H1 (cell line): ENCODE measurements around the gene PLXNA4. TPM values are rescaled to one million over a fixed set of nuclear protein-coding genes. Genes with fewer than 3 reads are reported as not detected.

Experiments
- CTCF ChIA-PET: fragments of 300-600 bp; sonication (Branson Sonifier 250); formaldehyde crosslinking; loops from one replicate; lab custom pipeline; 2021; ENCODE audit not compliant: partially characterized antibody; lab: Charles Lee
- POLR2A ChIA-PET: fragments of 300-600 bp; sonication (Branson Sonifier 250); formaldehyde crosslinking; loops from one replicate; lab custom pipeline; 2021; ENCODE audit warnings: inconsistent platforms; ENCODE audit not compliant: partially characterized antibody; lab: Charles Lee
- DNase-seq, 2 experiments: peaks; one replicate each; pipeline versions ENCODE4 v3.0.0 to v3.0.0-alpha.2; 2010 to 2022; ENCODE audit warnings: low spot score in 2 of 2, low read depth in 1 of 2, mixed read lengths in 1 of 2
- FAIRE-seq: peaks from 2 replicates; lab custom pipeline; 2011; peaks lifted over from hg19 to GRCh38; lab: Jason Lieb, UNC
- H2AFZ ChIP-seq: 2 replicates; pipeline ENCODE4 v1.8.1; 2012; ENCODE audit warnings: low read length, inconsistent platforms
- H2AK5ac ChIP-seq: 2 replicates; pipeline ENCODE4 v1.6.1; 2013; ENCODE audit warnings: low read depth, low read length
- H2BK120ac ChIP-seq: replicated peaks from 2 replicates; pipeline ENCODE3; 2013; ENCODE audit warnings: low read depth, low read length, inconsistent platforms
- H2BK12ac ChIP-seq: 2 replicates; pipeline ENCODE4 v1.6.1; 2013; ENCODE audit warnings: low read depth, low read length
- H2BK15ac ChIP-seq: 2 replicates; pipeline ENCODE4 v1.6.1; 2013; ENCODE audit warnings: low read length
- H2BK20ac ChIP-seq: 2 replicates; pipeline ENCODE4 v1.6.1; 2013; ENCODE audit warnings: low read length
- H2BK5ac ChIP-seq: 2 replicates; pipeline ENCODE4 v1.6.1; 2013; ENCODE audit warnings: low read depth, low read length
- H3K14ac ChIP-seq: 2 replicates; pipeline ENCODE4 v1.6.1; 2013; ENCODE audit warnings: inconsistent platforms; ENCODE audit not compliant: insufficient read length
- H3K18ac ChIP-seq: 2 replicates; pipeline ENCODE4 v1.6.1; 2013; ENCODE audit warnings: low read length; ENCODE audit errors: extremely low read depth
- H3K23ac ChIP-seq: 2 replicates; pipeline ENCODE4 v1.6.1; 2013; ENCODE audit warnings: inconsistent platforms; ENCODE audit not compliant: insufficient read length
- H3K23me2 ChIP-seq: 2 replicates; pipeline ENCODE4 v1.6.1; 2013; ENCODE audit warnings: low read depth, low read length
- H3K27ac ChIP-seq: 2 replicates; pipeline ENCODE4 v1.6.1; 2011; ENCODE audit warnings: low read depth, low read length, inconsistent platforms
- H3K27me3 ChIP-seq, 4 experiments: replicated peaks in 1 of 4; 1 replicate in 1 of 4; 2 replicates in 3 of 4; pipeline versions ENCODE4 v1.6.1 to v1.8.1; 2011 to 2013; ENCODE audit warnings: low read length in 3 of 4, mild to moderate bottlenecking in 3 of 4, inconsistent platforms in 2 of 4, mixed read lengths in 2 of 4, moderate library complexity in 1 of 4; ENCODE audit not compliant: control insufficient read depth in 3 of 4, insufficient read depth in 3 of 4; ENCODE audit errors: extremely low read depth in 1 of 4
- H3K36me3 ChIP-seq, 4 experiments: 2 replicates each; pipeline versions ENCODE4 v1.6.1 to v1.8.1; 2011 to 2013; ENCODE audit warnings: mild to moderate bottlenecking in 4 of 4, low read length in 3 of 4, moderate library complexity in 2 of 4, control low read depth in 1 of 4, inconsistent platforms in 1 of 4; ENCODE audit not compliant: insufficient read depth in 4 of 4, control insufficient read depth in 2 of 4
- H3K4ac ChIP-seq: replicated peaks from 2 replicates; pipeline ENCODE3; 2013; ENCODE audit warnings: low read length, low read depth, mixed read lengths, inconsistent platforms; ENCODE audit not compliant: insufficient read length
- H3K4me1 ChIP-seq, 4 experiments: replicated peaks in 1 of 4; 1 replicate in 1 of 4; 2 replicates in 3 of 4; pipeline versions ENCODE4 v1.6.1 to v1.8.1; 2011 to 2013; ENCODE audit warnings: low read length in 3 of 4, inconsistent platforms in 2 of 4, mixed read lengths in 1 of 4; ENCODE audit not compliant: insufficient read depth in 4 of 4, control insufficient read depth in 3 of 4
- H3K4me2 ChIP-seq, 2 experiments: 2 replicates each; pipeline versions ENCODE4 v1.6.1 to v1.8.1; 2011 to 2013; ENCODE audit warnings: low read depth in 2 of 2, low read length in 2 of 2, control low read depth in 1 of 2, inconsistent platforms in 1 of 2, mild to moderate bottlenecking in 1 of 2; ENCODE audit not compliant: insufficient read depth in 1 of 2
- H3K4me3 ChIP-seq, 4 experiments: fragments of 200-600, 300-600 bp in 1 of 4; sonication (generic), shearing (Covaris generic), sonication (Bioruptor Twin) in 1 of 4; 2 replicates each; pipeline versions ENCODE4 v1.5.1 to v1.8.1; 2011 to 2016; ENCODE audit warnings: low read length in 4 of 4, low read depth in 3 of 4, control low read depth in 2 of 4, inconsistent platforms in 2 of 4, mild to moderate bottlenecking in 2 of 4, mixed read lengths in 1 of 4, moderate library complexity in 1 of 4; ENCODE audit not compliant: insufficient read depth in 2 of 4; ENCODE audit errors: extremely low read depth in 1 of 4
- H3K56ac ChIP-seq: replicated peaks from 2 replicates; pipeline ENCODE3; 2013; ENCODE audit warnings: low read depth, mild to moderate bottlenecking, mixed read lengths, low read length, inconsistent platforms; ENCODE audit not compliant: insufficient read length
- H3K79me1 ChIP-seq: 2 replicates; pipeline ENCODE4 v1.6.1; 2013; ENCODE audit warnings: low read depth, low read length, control low read depth
- H3K79me2 ChIP-seq, 2 experiments: 2 replicates each; pipeline versions ENCODE4 v1.6.1 to v1.8.1; 2012 to 2013; ENCODE audit warnings: low read length in 2 of 2, mild to moderate bottlenecking in 2 of 2, inconsistent platforms in 1 of 2; ENCODE audit not compliant: insufficient read depth in 2 of 2, control insufficient read depth in 1 of 2
- H3K9ac ChIP-seq, 4 experiments: replicated peaks in 1 of 4; 1 replicate in 1 of 4; 2 replicates in 3 of 4; pipeline versions ENCODE4 v1.6.1 to v1.8.1; 2011 to 2013; ENCODE audit warnings: low read depth in 3 of 4, low read length in 3 of 4, control low read depth in 2 of 4, mild to moderate bottlenecking in 2 of 4, moderate library complexity in 2 of 4, inconsistent platforms in 1 of 4; ENCODE audit errors: extremely low read depth in 1 of 4
- H3K9me3 ChIP-seq, 2 experiments: 2 replicates each; pipeline versions ENCODE4 v1.6.1 to v1.8.1; 2012 to 2013; ENCODE audit warnings: mild to moderate bottlenecking in 2 of 2, moderate library complexity in 2 of 2, control low read depth in 1 of 2, inconsistent platforms in 1 of 2, low read depth in 1 of 2, low read length in 1 of 2, mixed read lengths in 1 of 2; ENCODE audit not compliant: insufficient read depth in 2 of 2
- H4K20me1 ChIP-seq, 2 experiments: replicated peaks in 1 of 2; 2 replicates each; pipeline versions ENCODE3 to v1.8.1; 2011 to 2013; ENCODE audit warnings: inconsistent platforms in 2 of 2, low read length in 2 of 2, mild to moderate bottlenecking in 1 of 2; ENCODE audit not compliant: insufficient read depth in 2 of 2, control insufficient read depth in 1 of 2
- H4K5ac ChIP-seq: 2 replicates; pipeline ENCODE4 v1.6.1; 2013; ENCODE audit warnings: low read length, low read depth, mixed read lengths, inconsistent platforms; ENCODE audit not compliant: insufficient read length
- H4K8ac ChIP-seq: 2 replicates; pipeline ENCODE4 v1.8.0; 2013; ENCODE audit warnings: mild to moderate bottlenecking, moderate library complexity, low read length, inconsistent platforms; ENCODE audit not compliant: insufficient read depth; ENCODE audit errors: extremely low read depth
- H4K91ac ChIP-seq: replicated peaks from 2 replicates; pipeline ENCODE3; 2013; ENCODE audit warnings: low read length, mixed read lengths, inconsistent platforms; ENCODE audit not compliant: insufficient read length
- BCL11A ChIP-seq, 2 experiments: IDR thresholded peaks; one replicate each; pipeline ENCODE4 v1.6.1; 2011; ENCODE audit warnings: low read depth in 2 of 2, low read length in 2 of 2, mild to moderate bottlenecking in 2 of 2
- RAD21 ChIP-seq, 2 experiments: IDR thresholded peaks in 1 of 2; conservative IDR thresholded peaks in 1 of 2; 2 replicates each; pipeline ENCODE4 v1.6.1; 2011; ENCODE audit warnings: low read depth in 2 of 2, low read length in 2 of 2, improper control_type of control experiment in 1 of 2, inconsistent platforms in 1 of 2, mild to moderate bottlenecking in 1 of 2, moderate library complexity in 1 of 2
- WGBS, 2 experiments: shearing (Covaris generic) in 1 of 2; methylation state at CpG; one replicate each; pipeline versions ENCODE4 v1.1.6 to v1.1.7; 2013 to 2015; ENCODE audit warnings: low lambda C conversion rate in 2 of 2, mixed read lengths in 2 of 2, inconsistent platforms in 1 of 2, low coverage in 1 of 2, missing lambda C conversion rate in 1 of 2; ENCODE audit not compliant: insufficient replicate concordance in 2 of 2, insufficient coverage in 1 of 2, insufficient read length in 1 of 2; ENCODE audit errors: extremely low coverage in 1 of 2, missing lambda C conversion rate in 1 of 2; 5-methylcytosine and 5-hydroxymethylcytosine counted together
- polyA plus RNA-seq, 7 experiments: library from polyadenylated mRNA; depleted of rRNA in 3 of 7; stranded (reverse) in 5 of 7; unstranded in 2 of 7; fragments of >200 nt in 5 of 7; fragments of 200-250 nt in 2 of 7; gene quantifications; 1 replicate in 5 of 7; 2 replicates in 1 of 7; 4 replicates in 1 of 7; pipeline versions ENCODE4 v1.2.1 to v1.2.3, GENCODE V29; 2011 to 2013; ENCODE audit warnings: missing spikeins in 2 of 7, mixed read lengths in 2 of 7
- total RNA-seq: library from RNA; stranded (reverse); fragmentation: NEBNext Ultra II Directional; extraction: Animal tissue kit (Norgen Biotek cat#: 25700); gene quantifications from 2 replicates; pipeline ENCODE4 v1.2.1, GENCODE V29; 2021

PLXNA4 gene
- total and polyA plus RNA-seq, 2 of the 8 experiments (the other 6 are each of a cell fraction or from before 2014, with no cell fraction given) = 0.76 to 0.79 TPM

DNA sequence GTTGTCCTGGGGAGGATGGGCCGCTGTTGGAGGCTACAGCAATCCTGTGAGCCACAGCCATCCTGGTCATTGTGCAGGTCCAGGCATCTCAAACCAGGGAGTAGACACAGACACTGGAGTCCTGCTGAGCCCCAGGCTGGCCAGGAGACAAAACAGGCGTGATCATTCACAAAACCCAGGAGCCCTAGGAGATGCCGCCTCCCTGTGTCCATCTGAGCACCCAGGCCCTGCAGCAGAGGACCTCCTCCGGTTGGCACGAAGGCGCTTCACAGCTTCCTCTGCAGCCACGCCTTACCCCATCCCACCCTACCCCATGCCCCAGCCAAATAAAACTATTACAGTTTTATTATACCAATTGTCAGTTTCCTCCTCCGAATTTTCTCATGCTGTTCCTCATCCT, 183.6 kb downstream of the PLXNA4 start:
- Histone ChIP-seq H3K4me2 (no peak overlapping the region), H3K4ac (no peak overlapping the region), H4K5ac (no peak overlapping the region), H3K18ac (no peak overlapping the region), H2BK20ac (no peak overlapping the region), H2AFZ (no peak overlapping the region), H3K4me1 (0 out of 7 replicates have a peak, but pooled peaks cover 0 to 3% (median 0%) of the 10 kb centered on the region in 4 experiments), H2BK15ac (no peak overlapping the region), H3K9me3 (no peaks in the 10 kb centered on the region), H2BK120ac (no peak overlapping the region), H3K79me1 (no peaks in the 10 kb centered on the region), H3K36me3 (no peaks in the 10 kb centered on the region), H4K8ac (no peak overlapping the region), H3K4me3 (no peak overlapping the region)
- no peak for DNase-seq
- ChIA-PET CTCF (interaction anchor here (1.1 to 1.4 kb wide), 2 partner anchors 113 to 188 kb away, joined by 3 to 4 read pairs; no protein-coding TSS in a partner anchor), POLR2A (no interaction called here)
- WGBS, 2 experiments = 95% methylated on average over 7 of the region's 8 CpGs; no CpG with 5 or more reads in 1 of the 2 experiments
- TF ChIP-seq RAD21 (IDR thresholded peaks at IDR 0.05 in 1 of 2, conservative IDR thresholded peaks at IDR 0.05 in 1 of 2; ENCODE audit: low read depth in 2 of 2, low read length in 2 of 2) = peak in 1 of 2 experiments; percentile 1; a peak in 1 of 4 replicates
- no peak for TF ChIP-seq BCL11A (IDR thresholded peaks at IDR 0.05; ENCODE audit: low read depth in 2 of 2, low read length in 2 of 2)
- TF ChIP-seq, all 59 proteins: peak for 1
- Histone ChIP-seq H3K23me2 (no peaks in the 10 kb centered on the region), H3K9ac (no peak overlapping the region), H2AK5ac (no peak overlapping the region), H3K79me2 (no peaks in the 10 kb centered on the region), H3K27ac (no peak overlapping the region), H4K91ac (no peak overlapping the region), H3K14ac (no peak overlapping the region), H3K56ac (no peak overlapping the region), H3K23ac (no peak overlapping the region), H2BK5ac (no peak overlapping the region), H2BK12ac (no peak overlapping the region), H3K27me3 (no peaks in the 10 kb centered on the region), H4K20me1 (no peaks in the 10 kb centered on the region)
- no peak for FAIRE-seq
